Myocyte (in vitro differentiated cells): ENCODE results near the gene ALPP. TPM values are rescaled to one million over a fixed set of nuclear protein-coding genes. Genes with fewer than 3 reads are reported as not detected.
A peak's percentile ranks its signal among the peaks of the same experiment; 100 is the strongest.

Experiments used
- DNase-seq: peaks from one replicate; pipeline ENCODE4 v3.0.0-alpha.2; 2012; ENCODE audit warnings: low read depth
- total RNA-seq: library from RNA; depleted of rRNA; stranded (reverse); fragments of >200 nt; gene quantifications from 2 replicates; pipeline ENCODE4 v1.2.3, GENCODE V29; 2014

The ALPP gene
- total RNA-seq, 1 donor from 2014 or later: not detected

- no peak for DNase-seq
These were observed 38.2 kb upstream of the ALPP start for GRCh38 chr2:232340171-232340935.

GRCh38 chr2:232341061-232341738, 37.4 kb upstream of the ALPP start:
- DNase-seq: no peak

GRCh38 chr2:232341739-232342126, 36.8 kb upstream of the ALPP start:
- no peak for DNase-seq

GRCh38 chr2:232342635-232343565, 35.7 kb upstream of the ALPP start:
- no peak for DNase-seq

GRCh38 chr2:232343821-232344220, 34.7 kb upstream of the ALPP start:
- no peak for DNase-seq

- no peak for DNase-seq
These were observed 33.3 kb upstream of the ALPP start for GRCh38 chr2:232345251-232345650.

- no peak for DNase-seq
These were observed 31.2 kb upstream of the ALPP start for GRCh38 chr2:232347369-232347768.

GRCh38 chr2:232348936-232349335, 29.6 kb upstream of the ALPP start:
- no peak for DNase-seq

GRCh38 chr2:232349546-232349945, 29.0 kb upstream of the ALPP start:
- DNase-seq: no peak

- peak; percentile 78 for DNase-seq
These were observed 28.5 kb upstream of the ALPP start for GRCh38 chr2:232349946-232350635.

- DNase-seq: no peak
These were observed 27.5 kb upstream of the ALPP start for GRCh38 chr2:232350804-232351685.

- DNase-seq: no peak
These were observed 26.7 kb upstream of the ALPP start for GRCh38 chr2:232351686-232352510.

GRCh38 chr2:232352511-232353091, 25.9 kb upstream of the ALPP start:
- DNase-seq: no peak

GRCh38 chr2:232353096-232353495, 25.5 kb upstream of the ALPP start:
- DNase-seq: no peak

- no peak for DNase-seq
These were observed 24.9 kb upstream of the ALPP start for GRCh38 chr2:232353660-232354059.

GRCh38 chr2:232354069-232354468, 24.5 kb upstream of the ALPP start:
- no peak for DNase-seq

- DNase-seq: no peak
These were observed 16.9 kb upstream of the ALPP start for GRCh38 chr2:232361646-232362045.

- no peak for DNase-seq
These were observed 16.2 kb upstream of the ALPP start for GRCh38 chr2:232362174-232362900.
